Purkinje cell (primary cell): Measurements from ENCODE around the gene OR52N5. TPM values are rescaled to one million over a fixed set of nuclear protein-coding genes. Genes with fewer than 3 reads are reported as not detected.

ENCODE experiments used
- polyA plus RNA-seq: library from polyadenylated mRNA; unstranded; fragments of >200 nt; fragmentation: Nextera tagmentation; gene quantifications from 2 replicates; pipeline ENCODE4 v1.2.1, GENCODE V29; 2014

OR52N5 gene
- not detected in 2 replicates for polyA plus RNA-seq

DNA sequence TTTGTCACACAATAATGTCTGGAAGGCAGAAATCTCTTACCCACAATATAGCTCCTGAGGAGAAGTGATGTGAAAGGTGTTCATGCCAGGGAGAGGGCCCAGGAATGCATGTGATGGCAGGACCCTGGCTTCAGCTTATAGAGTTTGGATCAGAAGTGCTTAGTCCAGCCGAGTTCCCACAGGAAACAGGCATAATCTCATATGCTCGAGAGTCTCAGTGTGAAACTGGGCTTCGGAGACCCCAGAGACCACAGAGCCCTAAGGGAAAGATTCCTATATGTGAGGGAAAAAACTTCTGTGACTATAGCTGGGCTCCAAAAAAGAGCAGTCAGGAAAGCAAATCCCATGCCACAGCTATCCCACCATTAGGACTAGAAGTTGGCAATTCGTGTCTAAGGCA is at the start of gene OR52N5:
TSS of gene OR52N5 (minus strand) at position 101 of the 400 bp plus-strand sequence. CDS start 4,721 bp downstream, outside the sequence.

DNA sequence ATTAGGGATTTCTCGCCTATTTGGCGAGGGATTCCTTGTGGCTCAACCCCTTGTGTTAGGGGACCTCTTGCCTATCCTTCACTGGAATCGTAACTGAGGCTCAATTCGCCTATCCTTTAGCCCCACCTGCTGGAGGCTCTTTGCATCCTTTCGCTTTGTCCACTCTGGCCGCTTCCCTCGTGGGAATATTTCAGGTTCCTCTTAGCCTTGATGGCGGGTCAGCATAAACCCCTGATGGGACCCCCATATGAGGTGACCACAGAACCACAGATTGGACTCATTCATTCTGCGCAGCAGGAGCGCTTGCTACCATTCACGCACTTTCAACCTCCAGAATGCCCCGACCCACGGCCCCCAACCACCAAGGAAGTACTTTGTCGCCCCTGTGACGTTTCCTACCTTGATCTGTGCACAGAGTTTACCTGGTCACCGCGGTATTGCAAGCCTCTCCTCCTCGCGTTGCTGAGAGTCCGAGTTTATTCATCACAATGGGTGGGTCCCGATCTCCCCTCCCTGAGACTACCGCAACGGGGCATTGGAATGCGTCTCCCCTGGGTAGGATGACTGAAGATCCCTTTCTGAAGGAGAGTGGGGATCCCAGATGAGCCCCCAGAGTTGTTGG is 25.5 kb upstream of the OR52N5 start, which contains the start of gene OR52N2:
TSS of gene OR52N2 (plus strand) at position 425 of the 622 bp plus-strand sequence. CDS start 11,412 bp downstream, outside the sequence.

DNA sequence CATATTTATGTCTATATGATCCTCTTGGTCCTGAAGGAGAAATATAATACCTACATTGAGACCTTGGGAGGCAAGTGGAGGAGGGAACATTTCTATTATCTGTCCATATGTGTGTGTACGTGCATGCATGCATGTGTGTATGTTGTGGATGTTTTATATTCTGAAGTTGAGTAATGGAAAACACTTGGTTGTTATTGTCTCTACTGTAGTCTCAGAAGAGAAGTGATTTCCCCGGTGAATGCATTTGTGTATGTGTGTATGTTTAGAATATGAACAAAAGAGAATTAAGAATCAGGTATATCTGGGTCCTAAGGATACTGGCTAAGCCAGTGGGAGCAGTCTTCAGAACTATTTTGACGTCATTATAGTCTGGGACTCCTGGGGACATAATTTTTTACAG is 8.0 kb upstream of the OR52N5 start, which contains the start of gene OR52N1:
TSS of gene OR52N1 (minus strand) at position 101 of the 400 bp plus-strand sequence. CDS start 2,449 bp downstream, outside the sequence.

DNA sequence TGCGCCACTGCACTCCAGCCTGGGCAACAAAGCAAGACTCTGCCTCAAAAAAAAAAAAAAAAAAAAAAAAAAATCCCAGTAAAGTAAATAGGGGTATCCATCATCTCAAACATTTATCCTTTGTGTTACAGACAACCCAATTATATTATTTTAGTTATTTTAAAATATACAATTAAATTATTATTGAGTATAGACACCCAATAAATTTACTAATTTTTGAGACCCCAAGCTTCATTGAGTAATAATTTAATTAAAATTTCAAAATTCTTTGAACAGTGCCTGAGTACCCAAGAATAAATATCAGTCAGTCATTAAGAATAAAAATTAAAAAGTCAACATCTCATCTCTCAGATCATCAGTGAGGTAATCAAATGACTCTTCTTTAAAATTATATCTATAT is 29.2 kb downstream of the OR52N5 start, which contains the start of gene OR52N4:
TSS of gene OR52N4 (plus strand) at position 301 of the 400 bp plus-strand sequence. CDS start 498 bp downstream, outside the sequence.

DNA sequence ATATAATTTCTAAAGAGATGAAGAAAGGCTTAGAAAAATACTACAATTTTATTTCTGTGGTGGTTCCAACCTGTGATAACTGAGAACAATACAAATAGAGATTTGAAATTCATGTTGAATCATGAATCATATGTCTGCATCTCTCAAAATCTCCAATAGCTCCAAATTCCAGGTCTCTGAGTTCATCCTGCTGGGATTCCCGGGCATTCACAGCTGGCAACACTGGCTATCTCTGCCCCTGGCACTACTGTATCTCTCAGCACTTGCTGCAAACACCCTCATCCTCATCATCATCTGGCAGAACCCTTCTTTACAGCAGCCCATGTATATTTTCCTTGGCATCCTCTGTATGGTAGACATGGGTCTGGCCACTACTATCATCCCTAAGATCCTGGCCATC is 46.8 kb downstream of the OR52N5 start, which contains the start of gene OR56B1:
TSS of gene OR56B1 (plus strand) at position 53 of the 400 bp plus-strand sequence. CDS start at position 122, 69 bp downstream.

Other genes starting within 250 kb of the OR52N5 start
- gene OR52H1, start 234.8 kb downstream of the OR52N5 start, polyA plus RNA-seq = not detected in 2 replicates
- not detected in 2 replicates for gene OR52B6, start 202.5 kb downstream of the OR52N5 start, polyA plus RNA-seq
- gene TRIM6, start 186.7 kb downstream of the OR52N5 start, polyA plus RNA-seq = 0.38 TPM in 1 of 2 replicates, not detected in the other
- not detected in 2 replicates for gene TRIM34, start 158.4 kb downstream of the OR52N5 start, polyA plus RNA-seq
- gene TRIM5, start 98.3 kb downstream of the OR52N5 start, polyA plus RNA-seq = 0.56 and 4.4 TPM in 2 replicates
- gene TRIM22, start 93.6 kb downstream of the OR52N5 start, polyA plus RNA-seq = 1.2 TPM in 1 of 2 replicates, not detected in the other
- gene OR56B1, start 46.9 kb downstream of the OR52N5 start, polyA plus RNA-seq = not detected in 2 replicates
- gene OR52N4, start 29.1 kb downstream of the OR52N5 start, polyA plus RNA-seq = not detected in 2 replicates
- gene OR52N1, start 7.9 kb upstream of the OR52N5 start, polyA plus RNA-seq = not detected in 2 replicates
- gene OR52N2, start 25.6 kb upstream of the OR52N5 start, polyA plus RNA-seq = not detected in 2 replicates
- gene OR52E6, start 58.5 kb upstream of the OR52N5 start, polyA plus RNA-seq = not detected in 2 replicates
- not detected in 2 replicates for gene OR52E8, start 74.3 kb upstream of the OR52N5 start, polyA plus RNA-seq
- gene OR52E4, start 97.3 kb upstream of the OR52N5 start, polyA plus RNA-seq = not detected in 2 replicates
- not detected in 2 replicates for gene OR52E5, start 109.9 kb upstream of the OR52N5 start, polyA plus RNA-seq
- gene OR56A3, start 158.9 kb upstream of the OR52N5 start, polyA plus RNA-seq = not detected in 2 replicates
- not detected in 2 replicates for gene OR56A5, start 185.1 kb upstream of the OR52N5 start, polyA plus RNA-seq
- not detected in 2 replicates for gene OR52L1, start 203.6 kb upstream of the OR52N5 start, polyA plus RNA-seq
- not detected in 2 replicates for gene OR56A4, start 223.6 kb upstream of the OR52N5 start, polyA plus RNA-seq
- not detected in 2 replicates for gene OR56A1, start 247.4 kb upstream of the OR52N5 start, polyA plus RNA-seq